ACC112 (cell line): ENCODE results near the gene MYO10.

Experiments
- H2AFZ ChIP-seq: fragments of 200-600 bp; sonication (generic); one replicate; pipeline ENCODE4 v1.6.0; 2017; ENCODE audit warnings: antibody characterized with exemption, low read length; ENCODE audit not compliant: unreplicated experiment
- H3K27ac ChIP-seq: fragments of 200-600 bp; sonication (generic); 2 replicates; pipeline ENCODE4 v1.5.1; 2014; ENCODE audit warnings: low read depth, mild to moderate bottlenecking, antibody characterized with exemption, low read length, moderate library complexity
- H3K27me3 ChIP-seq: fragments of 200-600 bp; sonication (generic); 2 replicates; pipeline ENCODE4 v1.6.1; 2014; ENCODE audit warnings: mild to moderate bottlenecking, antibody characterized with exemption, low read length, moderate library complexity, mixed read lengths; ENCODE audit not compliant: insufficient read depth
- H3K36me3 ChIP-seq: fragments of 200-600 bp; sonication (generic); 2 replicates; pipeline ENCODE4 v1.6.1; 2016; ENCODE audit warnings: mild to moderate bottlenecking, antibody characterized with exemption, low read length, moderate library complexity, mixed read lengths; ENCODE audit not compliant: insufficient read depth
- H3K4me1 ChIP-seq: fragments of 200-600 bp; sonication (generic); one replicate; pipeline ENCODE4 v1.6.1; 2016; ENCODE audit warnings: low read length, mixed read lengths; ENCODE audit not compliant: insufficient read depth, unreplicated experiment, control insufficient read depth
- H3K4me3 ChIP-seq: fragments of 200-600 bp; sonication (generic); 2 replicates; pipeline ENCODE4 v1.5.1; 2014; ENCODE audit warnings: mild to moderate bottlenecking, low read depth, low read length
- H3K79me2 ChIP-seq: fragments of 200-600 bp; sonication (generic); one replicate; pipeline ENCODE4 v1.6.0; 2016; ENCODE audit warnings: low read length; ENCODE audit not compliant: control insufficient read depth, unreplicated experiment, insufficient read depth

The MYO10 gene

GRCh38 chr5:16886793-16887345 lies 49.2 kb downstream of the MYO10 start:
- H3K27ac ChIP-seq, result peak overlapping the region; percentile 95
- peaks cover 64% of the 10 kb centered on the region for H3K4me1 ChIP-seq

GRCh38 chr5:16886366-16886736 lies 49.7 kb downstream of the MYO10 start:
- Histone ChIP-seq H3K4me1 (peaks cover 64% of the 10 kb centered on the region), H3K4me3 (peak overlapping the region; percentile 25), H3K27me3 (no peaks in the 10 kb centered on the region), H2AFZ (no peak overlapping the region), H3K79me2 (peaks cover 80% of the 10 kb centered on the region), H3K27ac (peak overlapping the region; percentile 95), H3K36me3 (no peaks in the 10 kb centered on the region)

More at GRCh38 chr5:16886793-16887345, 49.2 kb downstream of the MYO10 start:
- H3K36me3 ChIP-seq, result no peaks in the 10 kb centered on the region
- peaks cover 79% of the 10 kb centered on the region for H3K79me2 ChIP-seq
- no peak overlapping the region for H2AFZ ChIP-seq
- H3K4me3 ChIP-seq, result no peak overlapping the region
- no peaks in the 10 kb centered on the region for H3K27me3 ChIP-seq

DNA sequence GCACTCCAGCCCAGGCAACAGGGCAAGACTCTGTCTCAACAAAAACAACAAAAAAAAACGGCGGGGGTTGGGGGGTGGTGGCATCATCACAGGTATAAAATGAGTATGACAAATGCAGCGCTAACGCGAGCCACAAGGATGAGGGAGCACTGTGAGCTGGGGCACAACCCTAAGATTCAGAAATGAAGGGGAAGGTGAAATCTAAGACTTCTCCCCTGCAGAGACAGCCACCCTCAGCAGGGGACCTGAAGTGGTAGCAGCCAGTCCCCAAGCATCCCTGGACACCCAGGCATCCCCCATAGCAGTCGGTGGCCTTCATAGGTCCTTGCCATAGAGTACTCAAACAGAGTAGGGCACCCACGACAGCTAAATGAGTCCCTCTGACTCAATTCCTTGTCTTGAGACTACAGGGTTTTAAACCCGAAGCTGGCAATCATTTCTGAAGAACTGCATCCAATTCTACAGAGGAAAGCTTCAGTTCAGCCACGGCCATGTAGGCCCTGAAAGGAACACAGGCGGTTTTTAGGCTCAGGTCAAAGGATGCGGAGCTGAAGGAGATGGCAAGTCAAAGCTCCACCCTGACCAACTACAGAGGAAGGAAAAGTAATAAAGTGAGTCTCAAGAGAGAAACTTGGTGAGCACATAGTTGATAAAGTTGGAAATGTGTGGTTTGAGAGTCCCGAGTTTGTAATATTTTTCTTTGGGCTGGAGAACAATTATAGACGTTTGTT lies 50.3 kb downstream of the MYO10 start:
- H2AFZ ChIP-seq, result no peak overlapping the region
- peak overlapping the region; percentile 25 for H3K4me3 ChIP-seq
- peak overlapping the region; percentile 95 for H3K27ac ChIP-seq
- no peaks in the 10 kb centered on the region for H3K27me3 ChIP-seq
- H3K36me3 ChIP-seq, result no peaks in the 10 kb centered on the region
- peaks cover 58% of the 10 kb centered on the region for H3K4me1 ChIP-seq
- H3K79me2 ChIP-seq, result peaks cover 80% of the 10 kb centered on the region

- H3K4me1 ChIP-seq, result peaks cover 47% of the 10 kb centered on the region
- no peak overlapping the region for H2AFZ ChIP-seq
- 0 out of 2 replicates have a peak overlapping the region, but pooled peaks have one; percentile 95 for H3K27ac ChIP-seq
- H3K27me3 ChIP-seq, result no peaks in the 10 kb centered on the region
- H3K36me3 ChIP-seq, result no peaks in the 10 kb centered on the region
- H3K4me3 ChIP-seq, result no peak overlapping the region
- H3K79me2 ChIP-seq, result peaks cover 81% of the 10 kb centered on the region
These were observed 51.5 kb downstream of the MYO10 start for GRCh38 chr5:16884595-16884994.

GRCh38 chr5:16883806-16884205 lies 52.3 kb downstream of the MYO10 start:
- Histone ChIP-seq H2AFZ (no peak overlapping the region), H3K4me3 (no peak overlapping the region), H3K4me1 (peaks cover 41% of the 10 kb centered on the region), H3K27me3 (no peaks in the 10 kb centered on the region), H3K79me2 (peaks cover 85% of the 10 kb centered on the region), H3K36me3 (no peaks in the 10 kb centered on the region), H3K27ac (no peak overlapping the region)

DNA sequence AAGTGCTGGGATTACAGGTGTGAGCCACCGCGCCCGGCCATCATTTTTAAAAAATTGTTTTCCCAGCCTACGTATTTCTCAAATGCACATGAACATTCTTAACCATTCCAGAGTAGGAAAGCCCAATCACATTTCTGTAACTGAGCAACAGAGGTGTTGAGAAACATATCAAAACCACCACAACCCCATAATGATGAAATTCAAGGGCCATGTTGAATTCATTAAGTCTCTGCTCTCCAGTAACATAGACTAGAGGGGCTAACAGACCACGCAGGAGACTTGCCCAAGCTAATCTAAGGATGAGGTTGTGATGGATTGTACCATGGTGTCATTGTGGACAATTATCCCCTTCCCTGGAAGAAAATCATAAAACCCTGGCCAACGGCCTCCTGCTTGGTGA lies 52.9 kb downstream of the MYO10 start:
- peaks cover 87% of the 10 kb centered on the region for H3K79me2 ChIP-seq
- H3K4me3 ChIP-seq, result no peak overlapping the region
- no peak overlapping the region for H2AFZ ChIP-seq
- peaks cover 37% of the 10 kb centered on the region for H3K4me1 ChIP-seq
- no peaks in the 10 kb centered on the region for H3K36me3 ChIP-seq
- H3K27me3 ChIP-seq, result no peaks in the 10 kb centered on the region
- no peak overlapping the region for H3K27ac ChIP-seq

- Histone ChIP-seq H3K27me3 (no peaks in the 10 kb centered on the region), H3K79me2 (peaks cover 88% of the 10 kb centered on the region), H3K27ac (no peak overlapping the region), H2AFZ (no peak overlapping the region), H3K36me3 (peaks cover 6% of the 10 kb centered on the region; the same call in 1 of the 2 replicates), H3K4me3 (no peak overlapping the region), H3K4me1 (peaks cover 23% of the 10 kb centered on the region)
These were observed 54.8 kb downstream of the MYO10 start for GRCh38 chr5:16881251-16881650.

- H3K27ac ChIP-seq, result no peak overlapping the region
- H3K36me3 ChIP-seq, result peaks cover 10% of the 10 kb centered on the region
- peaks cover 17% of the 10 kb centered on the region for H3K4me1 ChIP-seq
- no peak overlapping the region for H3K4me3 ChIP-seq
- H3K79me2 ChIP-seq, result peaks cover 86% of the 10 kb centered on the region
- H2AFZ ChIP-seq, result no peak overlapping the region
- H3K27me3 ChIP-seq, result no peaks in the 10 kb centered on the region
These were observed 55.5 kb downstream of the MYO10 start for GRCh38 chr5:16880547-16880946.

DNA sequence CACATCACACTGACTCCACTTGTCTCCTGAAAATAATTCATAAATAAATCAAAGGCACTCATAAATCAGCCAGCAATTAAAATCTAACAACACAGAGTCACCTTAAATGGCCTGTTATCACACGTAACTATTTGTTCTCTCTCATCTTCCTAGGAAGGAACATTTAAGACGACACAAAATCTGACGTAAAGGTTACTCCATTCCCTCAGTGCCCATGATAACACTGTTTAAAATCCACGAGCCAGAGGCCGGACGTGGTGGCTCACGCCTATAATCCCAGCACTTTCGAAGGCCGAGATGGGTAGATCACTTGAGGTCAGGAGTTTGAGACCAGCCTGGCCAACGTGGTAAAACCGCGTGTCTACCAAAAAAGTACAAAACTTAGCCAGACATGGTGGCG lies 56.4 kb downstream of the MYO10 start:
- H3K4me3 ChIP-seq, result no peak overlapping the region
- H3K79me2 ChIP-seq, result peaks cover 83% of the 10 kb centered on the region
- no peaks in the 10 kb centered on the region for H3K27me3 ChIP-seq
- H3K4me1 ChIP-seq, result peaks cover 8% of the 10 kb centered on the region
- H3K27ac ChIP-seq, result no peak overlapping the region
- H3K36me3 ChIP-seq, result peaks cover 19% of the 10 kb centered on the region
- no peak overlapping the region for H2AFZ ChIP-seq

DNA sequence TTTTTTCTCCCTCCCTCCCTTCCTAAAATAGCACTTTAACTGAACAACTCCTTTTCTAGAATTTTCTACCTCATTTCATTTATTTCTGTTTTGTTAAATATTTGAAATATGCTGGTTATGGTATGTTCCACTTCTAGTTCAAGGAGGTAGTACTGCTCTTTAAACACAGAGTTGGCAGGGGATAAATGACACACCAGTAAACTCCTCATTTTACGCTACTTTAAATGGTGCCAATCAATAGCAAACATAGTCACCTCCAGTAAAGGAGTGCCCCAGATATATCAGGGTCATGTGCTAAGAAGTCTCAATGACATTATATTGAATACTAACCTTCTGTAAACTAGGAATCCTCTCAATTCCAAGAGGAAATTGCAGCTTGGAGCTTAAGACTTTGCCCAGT lies 56.9 kb downstream of the MYO10 start:
- Histone ChIP-seq H3K36me3 (peaks cover 24% of the 10 kb centered on the region), H3K27me3 (no peaks in the 10 kb centered on the region), H2AFZ (no peak overlapping the region), H3K4me1 (peaks cover 5% of the 10 kb centered on the region), H3K4me3 (no peak overlapping the region), H3K79me2 (peaks cover 83% of the 10 kb centered on the region), H3K27ac (no peak overlapping the region)
